T-helper 9 cell (primary cell): ENCODE results near the gene DDX43.
"Not testable (repeated sequence)": the region's sequence is repeated elsewhere in the genome, so short reads cannot be mapped to it uniquely, and the experiment has no call there.

ENCODE experiments used
- DNase-seq: peaks from one replicate; pipeline ENCODE4 v3.0.0-alpha.2; 2020
- total RNA-seq, 2 donors: gene quantifications; one replicate each; lab custom pipeline; 2026; lab: John Stamatoyannopoulos, UW

The DDX43 gene
- 0.07 to 1.4 reads per million in 2 donors for total RNA-seq

- DNase-seq, result no peak
Observed at GRCh38 chr6:73394577-73395354, at the start of gene DDX43. Gene DDX43 (plus strand): TSS chr6:73394828. CDS start chr6:73394906, 78 bp downstream.

GRCh38 chr6:73348550-73349204 lies 46.0 kb upstream of the DDX43 start:
- DNase-seq, result no peak

- DNase-seq, result no peak
Observed at GRCh38 chr6:73349311-73349710, 45.3 kb upstream of the DDX43 start.

- DNase-seq, result no peak
Observed at GRCh38 chr6:73353636-73354593, 40.7 kb upstream of the DDX43 start, which contains the start of gene DPPA5. Gene DPPA5 (minus strand): TSS chr6:73354276. CDS start chr6:73354225, 51 bp downstream.

- no peak for DNase-seq
Observed at GRCh38 chr6:73362358-73362757, 32.3 kb upstream of the DDX43 start, which contains the start of gene KHDC3L. Gene KHDC3L (plus strand): TSS chr6:73362658. CDS start chr6:73362730, 72 bp downstream.

- no peak for DNase-seq
Observed at GRCh38 chr6:73362869-73363536, 31.6 kb upstream of the DDX43 start.

- DNase-seq, result no peak
Observed at GRCh38 chr6:73363537-73363875, 31.1 kb upstream of the DDX43 start.

- DNase-seq, result no peak
Observed at GRCh38 chr6:73364121-73364520, 30.5 kb upstream of the DDX43 start.

- no peak for DNase-seq
Observed at GRCh38 chr6:73364549-73364948, 30.1 kb upstream of the DDX43 start.

GRCh38 chr6:73367761-73368355 lies 26.8 kb upstream of the DDX43 start:
- DNase-seq, result no peak

GRCh38 chr6:73368675-73369074 lies 26.0 kb upstream of the DDX43 start:
- DNase-seq, result no peak

GRCh38 chr6:73369157-73369556 lies 25.5 kb upstream of the DDX43 start:
- DNase-seq, result no peak

- DNase-seq, result no peak
Observed at GRCh38 chr6:73369563-73369962, 25.1 kb upstream of the DDX43 start, which contains the start of gene OOEP. Gene OOEP (minus strand): TSS chr6:73369897. CDS start chr6:73369792, 105 bp downstream.

- DNase-seq, result no peak
Observed at GRCh38 chr6:73371984-73372383, 22.6 kb upstream of the DDX43 start.

- DNase-seq, result no peak
Observed at GRCh38 chr6:73372516-73372915, 22.1 kb upstream of the DDX43 start.

GRCh38 chr6:73375216-73375615 lies 19.4 kb upstream of the DDX43 start:
- DNase-seq, result no peak

GRCh38 chr6:73377225-73377624 lies 17.4 kb upstream of the DDX43 start:
- DNase-seq, result no peak

- not testable (repeated sequence) for DNase-seq
Observed at GRCh38 chr6:73381531-73381930, 13.1 kb upstream of the DDX43 start.

GRCh38 chr6:73382462-73383113 lies 12.0 kb upstream of the DDX43 start:
- DNase-seq, result no peak

- no peak for DNase-seq
Observed at GRCh38 chr6:73388433-73388799, 6.2 kb upstream of the DDX43 start.

GRCh38 chr6:73388800-73389512 lies 5.7 kb upstream of the DDX43 start:
- DNase-seq, result peak; percentile 38
